SK-N-SH (cell line): ENCODE data around the gene UBTD1. TPM values are rescaled to one million over a fixed set of nuclear protein-coding genes. Genes with fewer than 3 reads are reported as not detected.

ENCODE experiments used
- CTCF ChIA-PET: fragments of 300-600, 350-600 bp; formaldehyde crosslinking; extraction: SDS; loops from one replicate; lab custom pipeline; 2021; lab: Yijun Ruan, JAX
- POLR2A ChIA-PET: fragments of 350-600 bp; sonication (Branson Sonifier 250); formaldehyde crosslinking; extraction: SDS; loops from one replicate; lab custom pipeline; 2020; ENCODE audit warnings: antibody characterized with exemption, inconsistent platforms; lab: Yijun Ruan, JAX
- DNase-seq: peaks from one replicate; pipeline ENCODE4 v3.0.0; 2012
- H2AFZ ChIP-seq: fragments of 200-600 bp; sonication (generic); 2 replicates; pipeline ENCODE4 v1.8.1; 2016; ENCODE audit warnings: antibody characterized with exemption, mild to moderate bottlenecking, low read depth
- H3F3A ChIP-seq: fragments of 200-600 bp; sonication (generic); replicated peaks from 2 replicates; pipeline ENCODE3; 2016; ENCODE audit warnings: antibody characterized with exemption, mild to moderate bottlenecking; ENCODE audit not compliant: insufficient read depth
- H3K27ac ChIP-seq, 2 experiments: fragments of 200-500 bp in 1 of 2; fragments of 200-600 bp in 1 of 2; sonication (Bioruptor generic) in 1 of 2; sonication (generic), shearing (Covaris generic) in 1 of 2; 2 replicates each; pipeline versions ENCODE4 v1.5.1 to v1.6.1; 2014 to 2016; ENCODE audit warnings: low read depth in 2 of 2, inconsistent platforms in 1 of 2, low read length in 1 of 2, mild to moderate bottlenecking in 1 of 2, mixed read lengths in 1 of 2
- H3K27me3 ChIP-seq: fragments of 200-600 bp; sonication (generic), shearing (Covaris generic); 2 replicates; pipeline ENCODE4 v1.6.1; 2016; ENCODE audit warnings: mixed run types; ENCODE audit not compliant: insufficient read depth
- H3K36me3 ChIP-seq, 2 experiments: fragments of 200-500 bp in 1 of 2; fragments of 200-600 bp in 1 of 2; sonication (Bioruptor generic) in 1 of 2; sonication (generic) in 1 of 2; replicated peaks in 1 of 2; 2 replicates each; pipeline versions ENCODE3 to v1.5.1; 2014 to 2016; ENCODE audit warnings: low read length in 1 of 2, mild to moderate bottlenecking in 1 of 2; ENCODE audit not compliant: insufficient read depth in 2 of 2, control insufficient read depth in 1 of 2
- H3K4me1 ChIP-seq, 2 experiments: fragments of 200-500 bp in 1 of 2; fragments of 200-600 bp in 1 of 2; sonication (Bioruptor generic) in 1 of 2; sonication (generic), shearing (Covaris generic) in 1 of 2; 2 replicates each; pipeline versions ENCODE4 v1.5.1 to v1.6.1; 2014 to 2016; ENCODE audit warnings: low read depth in 1 of 2, low read length in 1 of 2, mixed run types in 1 of 2; ENCODE audit not compliant: insufficient read depth in 2 of 2, control insufficient read depth in 1 of 2
- H3K4me2 ChIP-seq: fragments of 200-600 bp; sonication (generic), shearing (Covaris generic); 2 replicates; pipeline ENCODE4 v1.6.1; 2017; ENCODE audit warnings: mixed run types
- H3K4me3 ChIP-seq, 2 experiments: fragments of 200-500 bp in 1 of 2; fragments of 200-600 bp in 1 of 2; sonication (Bioruptor generic) in 1 of 2; sonication (generic), shearing (Covaris generic) in 1 of 2; 2 replicates each; pipeline versions ENCODE4 v1.5.1 to v1.8.1; 2014 to 2016; ENCODE audit warnings: low read depth in 2 of 2, inconsistent platforms in 1 of 2, low read length in 1 of 2, mild to moderate bottlenecking in 1 of 2, mixed read lengths in 1 of 2, moderate library complexity in 1 of 2
- H3K79me2 ChIP-seq: fragments of 200-600 bp; sonication (generic); 2 replicates; pipeline ENCODE4 v1.8.1; 2017; ENCODE audit warnings: mild to moderate bottlenecking; ENCODE audit not compliant: insufficient read depth
- H3K9ac ChIP-seq: fragments of 200-600 bp; sonication (generic); 2 replicates; pipeline ENCODE4 v1.6.1; 2017; ENCODE audit warnings: mixed run types
- H3K9me2 ChIP-seq: fragments of 200-600 bp; sonication (generic); 2 replicates; pipeline ENCODE4 v1.6.1; 2017; ENCODE audit warnings: mixed run types
- H3K9me3 ChIP-seq: fragments of 200-600 bp; sonication (generic); 2 replicates; pipeline ENCODE4 v1.6.1; 2017; ENCODE audit warnings: mixed run types, mild to moderate bottlenecking, moderate library complexity
- H4K20me1 ChIP-seq: fragments of 200-600 bp; sonication (generic); 2 replicates; pipeline ENCODE4 v1.6.1; 2017; ENCODE audit warnings: mild to moderate bottlenecking, mixed run types; ENCODE audit not compliant: insufficient read depth
- CHD2 ChIP-seq: fragments of 150-350 bp; IDR thresholded peaks from 2 replicates; pipeline ENCODE4 v1.6.1; 2018; ENCODE audit warnings: low read length; ENCODE audit not compliant: partially characterized antibody
- CTCF ChIP-seq: fragments of 200-600 bp; sonication (generic); IDR thresholded peaks from 2 replicates; pipeline ENCODE4 v1.6.1; 2017; ENCODE audit warnings: antibody characterized with exemption, mild to moderate bottlenecking, moderate library complexity
- ELF1 ChIP-seq: IDR thresholded peaks from 2 replicates; pipeline ENCODE4 v1.4.0; 2012
- EP300 ChIP-seq, 2 experiments: IDR thresholded peaks; 2 replicates each; pipeline versions ENCODE4 v1.4.0 to v1.6.1; 2012; ENCODE audit warnings: borderline replicate concordance in 1 of 2, low read depth in 1 of 2, low read length in 1 of 2
- FOXJ3 ChIP-seq: sonication (generic); formaldehyde crosslinking; IDR thresholded peaks from 2 replicates; pipeline ENCODE4 v1.5.1; 2020; ENCODE audit warnings: mild to moderate bottlenecking, missing genetic modification reagents
- JUND ChIP-seq: IDR thresholded peaks from 2 replicates; pipeline ENCODE4 v1.4.0; 2012
- MAX ChIP-seq: IDR thresholded peaks from 2 replicates; pipeline ENCODE4 v1.4.0; 2012; ENCODE audit warnings: low read depth
- MEF2A ChIP-seq: IDR thresholded peaks from 2 replicates; pipeline ENCODE4 v1.4.0; 2012; ENCODE audit warnings: low read depth, borderline replicate concordance
- NFIC ChIP-seq: IDR thresholded peaks from 2 replicates; pipeline ENCODE4 v1.4.0; 2012; ENCODE audit warnings: borderline replicate concordance
- POLR2AphosphoS5 ChIP-seq: IDR thresholded peaks from 2 replicates; pipeline ENCODE4 v1.6.1; 2012; ENCODE audit warnings: low read depth, low read length
- RAD21 ChIP-seq: IDR thresholded peaks from 2 replicates; pipeline ENCODE4 v1.6.1; 2012; ENCODE audit warnings: mild to moderate bottlenecking, low read length
- RXRA ChIP-seq: IDR thresholded peaks from 2 replicates; pipeline ENCODE4 v1.4.0; 2012; ENCODE audit warnings: low read depth, mild to moderate bottlenecking, borderline replicate concordance
- SMC3 ChIP-seq: IDR thresholded peaks from 2 replicates; pipeline ENCODE4 v1.6.1; 2012; ENCODE audit warnings: low read depth, low read length, improper control_type of control experiment
- TAF1 ChIP-seq: IDR thresholded peaks from 2 replicates; pipeline ENCODE4 v1.6.1; 2012; ENCODE audit warnings: low read depth, mild to moderate bottlenecking, low read length, moderate library complexity, borderline replicate concordance
- WGBS: methylation state at CpG from one replicate; pipeline ENCODE4 v1.1.6; 2017; ENCODE audit warnings: low lambda C conversion rate; 5-methylcytosine and 5-hydroxymethylcytosine counted together
- polyA plus RNA-seq, 3 experiments: library from polyadenylated mRNA; depleted of rRNA; stranded (reverse); fragments of >200 nt; gene quantifications; 2 replicates each; pipeline ENCODE4 v1.2.3, GENCODE V29; 2012
- TF ChIP-seq, protein P1 (sequence below): IDR thresholded peaks from 2 replicates; pipeline ENCODE4 v1.4.0; 2012; ENCODE audit warnings: low read depth, borderline replicate concordance
- TF ChIP-seq, protein P2 (sequence below): IDR thresholded peaks from 2 replicates; pipeline ENCODE4; 2012

The UBTD1 gene
- polyA plus RNA-seq, 1 of the 3 experiments (the other 2 are of a cell fraction) = 38.8 TPM

DNA sequence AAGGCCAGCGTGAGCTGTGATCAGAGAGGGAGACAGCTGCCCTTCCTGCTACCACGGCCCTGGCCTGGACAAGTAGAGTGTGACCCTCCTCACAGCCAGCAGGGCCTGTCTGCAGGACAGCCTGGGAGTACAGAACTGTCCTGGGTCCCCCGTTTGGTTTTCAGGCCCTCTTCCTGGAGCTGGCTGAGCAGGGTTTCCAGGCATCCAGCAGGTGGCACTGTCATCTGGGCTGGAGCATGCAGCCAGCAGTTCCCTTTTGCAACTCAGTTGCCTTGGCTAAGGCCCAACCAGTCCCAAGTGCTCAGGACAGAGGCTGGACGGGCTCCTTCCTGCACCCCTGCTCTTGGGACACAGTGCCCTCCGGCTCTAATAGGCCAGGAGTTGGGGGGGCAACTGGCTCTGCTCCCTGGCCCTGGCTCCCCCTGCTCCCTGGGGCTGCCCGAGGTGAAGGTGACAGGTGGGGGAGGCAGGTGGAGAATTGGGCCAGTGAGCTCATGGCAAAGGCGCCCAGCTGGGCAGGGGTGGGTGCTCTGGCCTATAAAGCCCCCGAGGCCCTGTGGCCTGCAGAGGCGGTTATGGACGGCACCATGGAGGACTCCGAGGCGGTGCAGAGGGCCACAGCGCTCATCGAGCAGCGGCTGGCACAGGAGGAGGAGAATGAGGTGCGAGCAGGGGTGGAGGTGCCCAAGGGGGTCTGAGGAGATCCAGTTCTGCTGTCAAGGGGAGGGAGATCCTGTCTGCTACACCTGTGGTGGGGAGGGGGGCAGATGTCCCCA is 73.7 kb downstream of the UBTD1 start, which contains the start of gene ANKRD2:
Gene ANKRD2, plus strand, starts transcription at position 566 of the 776 bp plus-strand sequence. Its CDS starts 10 bp downstream, at position 576.
- WGBS = 73% methylated on average over 14 of the region's 16 CpGs
- Histone ChIP-seq H3K4me1 (peaks cover 21 to 35% of the 10 kb centered on the region in 2 experiments; a peak in 3 of 4 replicates), H4K20me1 (no peaks in the 10 kb centered on the region), H3K79me2 (no peaks in the 10 kb centered on the region), H3K9me3 (no peaks in the 10 kb centered on the region), H3K36me3 (peaks cover 0 to 6% of the 10 kb centered on the region in 2 experiments), H3K4me3 (peak within 1 kb of the TSS in 1 of 2 experiments; percentile 18; a peak in 1 of 4 replicates), H3F3A (peaks cover 29% of the 10 kb centered on the region), H2AFZ (no peak within 1 kb of the TSS), H3K27ac (peak within 1 kb of the TSS; percentile 74 to 83), H3K4me2 (no peak within 1 kb of the TSS; the same call in 1 of the 2 replicates), H3K9me2 (no peaks in the 10 kb centered on the region), H3K9ac (no peak within 1 kb of the TSS), H3K27me3 (no peaks in the 10 kb centered on the region)
- TF ChIP-seq MAX = peak; percentile 41; the same call in 1 of the 2 replicates
- TF ChIP-seq EP300 (IDR thresholded peaks at IDR 0.05; ENCODE audit: borderline replicate concordance in 1 of 2, low read depth in 1 of 2, low read length in 1 of 2) = no peak
- TF ChIP-seq, protein P1, sequence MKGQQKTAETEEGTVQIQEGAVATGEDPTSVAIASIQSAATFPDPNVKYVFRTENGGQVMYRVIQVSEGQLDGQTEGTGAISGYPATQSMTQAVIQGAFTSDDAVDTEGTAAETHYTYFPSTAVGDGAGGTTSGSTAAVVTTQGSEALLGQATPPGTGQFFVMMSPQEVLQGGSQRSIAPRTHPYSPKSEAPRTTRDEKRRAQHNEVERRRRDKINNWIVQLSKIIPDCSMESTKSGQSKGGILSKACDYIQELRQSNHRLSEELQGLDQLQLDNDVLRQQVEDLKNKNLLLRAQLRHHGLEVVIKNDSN = no peak
- peak; percentile 83 for TF ChIP-seq RAD21
- no peak for TF ChIP-seq FOXJ3 (CRISPR knock-in tag)
- no peak for TF ChIP-seq RXRA
- TF ChIP-seq NFIC = peak; percentile 70
- TF ChIP-seq, protein P2, sequence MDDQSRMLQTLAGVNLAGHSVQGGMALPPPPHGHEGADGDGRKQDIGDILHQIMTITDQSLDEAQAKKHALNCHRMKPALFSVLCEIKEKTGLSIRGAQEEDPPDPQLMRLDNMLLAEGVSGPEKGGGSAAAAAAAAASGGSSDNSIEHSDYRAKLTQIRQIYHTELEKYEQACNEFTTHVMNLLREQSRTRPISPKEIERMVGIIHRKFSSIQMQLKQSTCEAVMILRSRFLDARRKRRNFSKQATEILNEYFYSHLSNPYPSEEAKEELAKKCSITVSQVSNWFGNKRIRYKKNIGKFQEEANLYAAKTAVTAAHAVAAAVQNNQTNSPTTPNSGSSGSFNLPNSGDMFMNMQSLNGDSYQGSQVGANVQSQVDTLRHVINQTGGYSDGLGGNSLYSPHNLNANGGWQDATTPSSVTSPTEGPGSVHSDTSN = no peak
- TF ChIP-seq TAF1 = no peak
- TF ChIP-seq SMC3 = peak; percentile 87
- TF ChIP-seq MEF2A = no peak
- TF ChIP-seq JUND = no peak
- peak; percentile 85 for TF ChIP-seq CTCF
- no peak for TF ChIP-seq POLR2AphosphoS5
- no peak for TF ChIP-seq ELF1
- TF ChIP-seq CHD2 = no peak
- ChIA-PET POLR2A (no interaction called here), CTCF (interaction anchor here (0.6 to 9.4 kb wide), 47 partner anchors 8 to 309 kb away, joined by 3 to 64 read pairs (median 5); partner anchors contain the start of genes AVPI1, C10orf62, HOGA1 and MARVELD1)
- peak; percentile 87 for DNase-seq
